CD4-positive, alpha-beta T cell treated with Interleukin-21 for 1 hour (primary cell): ENCODE results near the gene BTRC.
"Not testable (repeated sequence)": the region's sequence is repeated elsewhere in the genome, so short reads cannot be mapped to it uniquely, and the experiment has no call there.

Experiments
- DNase-seq: peaks from one replicate; pipeline ENCODE4 v3.0.0-alpha.2; 2020

The BTRC gene

DNA sequence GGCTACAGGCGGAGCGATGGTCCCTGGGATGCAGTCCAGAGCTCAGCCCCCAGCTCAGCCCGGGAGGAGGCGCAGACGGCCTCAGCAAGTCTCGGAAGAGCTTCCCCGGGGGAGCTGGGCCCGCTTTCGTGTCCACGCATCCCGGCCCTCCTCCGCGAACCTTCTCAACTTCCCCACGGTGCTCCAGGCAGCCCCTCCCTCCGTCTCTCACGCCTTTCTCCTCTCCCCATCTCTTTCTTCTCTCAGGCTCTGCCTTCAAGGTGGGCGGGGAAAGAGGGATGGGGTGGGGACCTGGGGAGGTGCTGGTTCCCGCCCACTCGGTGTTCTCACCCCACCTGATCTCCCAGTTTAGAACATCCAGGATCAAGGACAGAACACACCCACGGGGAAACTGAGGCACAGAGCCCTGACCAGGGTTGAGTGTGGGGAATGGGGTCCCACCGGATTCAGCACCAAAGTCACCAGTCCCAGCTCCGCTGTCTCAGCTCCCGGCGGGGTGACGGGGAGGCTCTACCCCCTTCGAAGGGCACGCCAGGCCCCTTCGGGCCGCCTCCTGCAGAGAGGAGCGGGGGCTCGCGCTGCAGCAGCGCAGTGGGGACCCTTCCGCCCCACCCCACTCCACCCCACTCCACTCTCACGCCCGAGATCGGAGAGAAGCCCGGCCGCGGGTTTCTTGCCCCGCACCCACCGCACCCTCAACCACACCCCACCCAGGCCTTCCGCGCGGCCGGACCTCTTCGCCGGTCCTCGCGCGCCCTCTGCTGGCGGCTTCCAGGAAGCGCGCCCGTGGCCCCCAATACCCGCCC, 215.9 kb downstream of the BTRC start:
- DNase-seq, result peak; percentile 75

DNA sequence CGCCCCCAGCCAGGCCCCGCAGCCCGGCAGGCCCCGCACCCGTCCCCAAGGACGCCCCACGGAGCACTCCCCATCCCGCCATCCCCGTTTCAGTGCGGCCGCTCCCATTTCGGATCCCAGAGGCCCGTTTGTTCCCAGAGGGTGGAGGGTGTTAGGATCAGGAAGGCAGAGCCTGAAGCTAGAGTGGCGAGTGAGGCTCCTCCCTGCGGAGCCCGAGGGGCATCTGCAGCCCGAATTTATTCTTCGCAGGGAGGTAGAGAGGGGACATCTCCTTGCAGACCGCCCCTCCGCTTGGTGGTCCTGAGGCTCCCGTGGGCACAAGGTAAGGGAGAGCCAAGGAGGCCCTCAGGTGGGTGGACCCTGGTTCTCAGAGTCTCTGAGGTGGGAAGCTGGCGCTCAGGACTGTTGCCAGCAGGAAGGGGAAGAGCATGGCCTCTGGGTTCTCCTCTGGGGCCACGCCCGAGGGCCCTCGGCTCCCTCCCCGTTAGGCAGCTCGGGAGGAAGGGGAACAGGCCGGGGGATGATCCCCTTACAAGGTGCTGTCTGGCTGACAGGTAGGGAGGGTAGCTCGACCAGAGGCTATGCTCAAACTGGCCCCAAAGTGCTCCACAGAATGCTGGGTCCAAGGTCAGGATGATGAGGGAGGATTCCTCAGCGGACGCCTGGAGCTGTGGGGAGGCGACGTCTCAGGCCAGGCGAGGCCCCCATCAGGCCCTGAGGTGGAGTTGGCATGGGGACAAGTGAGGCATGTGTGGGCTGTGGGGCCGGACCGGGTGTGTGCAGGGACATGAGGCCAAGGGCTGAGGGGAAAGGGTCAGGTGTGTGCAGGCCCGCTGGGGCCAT, 216.7 kb downstream of the BTRC start:
- DNase-seq, result no peak

DNA sequence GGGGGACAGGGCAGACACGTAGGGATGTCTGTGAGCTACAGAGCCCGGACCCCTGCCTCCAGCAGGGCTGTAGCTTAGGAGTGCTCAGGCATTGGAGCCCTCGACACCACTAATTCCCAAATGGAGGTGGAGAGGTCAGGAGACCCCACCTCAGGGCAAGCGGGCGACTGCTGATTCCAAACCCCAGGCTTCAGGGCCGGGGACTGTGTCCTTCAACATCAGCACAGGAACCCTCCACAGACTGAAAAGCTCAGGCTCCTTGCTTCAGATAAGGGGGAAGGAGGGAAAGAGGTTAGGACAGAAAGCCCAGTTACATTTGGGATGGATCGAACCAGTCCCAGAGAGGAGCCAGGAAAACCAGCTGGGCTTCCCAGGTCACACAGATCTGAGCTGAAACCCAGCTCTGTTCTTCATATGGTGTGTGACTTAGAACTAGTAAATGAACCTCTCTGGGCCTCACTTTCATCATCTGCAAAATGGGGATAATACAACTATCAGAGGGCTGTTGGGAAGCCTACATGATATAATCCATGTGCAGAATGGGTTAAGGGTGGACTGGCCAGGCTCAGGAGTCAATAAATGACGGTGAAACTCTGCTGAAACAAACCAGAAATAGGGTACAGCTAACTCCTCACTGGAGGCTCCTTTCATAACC, 217.4 kb downstream of the BTRC start:
- no peak for DNase-seq

DNA sequence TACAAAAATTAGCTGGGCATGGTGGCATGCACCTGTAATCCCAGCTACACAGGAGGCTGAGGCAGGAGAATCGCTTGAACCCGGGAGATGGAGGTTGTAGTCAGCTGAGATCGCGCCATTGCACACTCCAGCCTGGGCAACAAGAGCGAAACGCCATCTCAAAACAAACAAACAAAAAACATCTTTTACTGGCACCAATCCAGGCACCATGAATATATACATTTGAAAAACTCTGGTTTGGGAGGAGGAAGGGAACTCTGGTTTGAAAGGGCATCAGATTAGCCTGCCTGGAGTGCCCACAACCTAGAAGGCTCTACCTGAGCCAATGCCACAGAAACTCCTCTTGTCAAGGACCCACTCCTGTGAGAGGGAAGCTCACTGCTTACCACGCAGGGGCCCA, 218.2 kb downstream of the BTRC start:
- no peak for DNase-seq

DNA sequence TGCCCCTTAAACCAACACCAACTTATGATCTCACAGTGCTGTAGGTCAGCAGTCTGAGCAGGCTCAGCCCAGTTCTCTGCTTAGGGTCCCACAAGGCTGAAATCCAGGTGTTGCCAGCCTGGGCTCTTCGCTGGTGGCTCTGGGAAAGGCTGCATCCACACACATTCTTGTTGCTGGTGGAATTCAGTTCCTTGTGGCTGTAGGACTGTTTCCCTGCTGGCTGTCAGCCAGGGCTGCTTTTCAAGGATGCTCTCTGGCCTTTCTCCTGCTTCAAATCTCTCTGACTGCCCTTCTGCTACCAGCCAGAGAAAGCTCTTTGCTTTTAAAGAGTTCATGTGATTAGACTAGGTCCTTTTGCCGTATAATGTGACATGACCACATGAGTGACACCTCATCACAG, 218.8 kb downstream of the BTRC start:
- DNase-seq, result no peak

DNA sequence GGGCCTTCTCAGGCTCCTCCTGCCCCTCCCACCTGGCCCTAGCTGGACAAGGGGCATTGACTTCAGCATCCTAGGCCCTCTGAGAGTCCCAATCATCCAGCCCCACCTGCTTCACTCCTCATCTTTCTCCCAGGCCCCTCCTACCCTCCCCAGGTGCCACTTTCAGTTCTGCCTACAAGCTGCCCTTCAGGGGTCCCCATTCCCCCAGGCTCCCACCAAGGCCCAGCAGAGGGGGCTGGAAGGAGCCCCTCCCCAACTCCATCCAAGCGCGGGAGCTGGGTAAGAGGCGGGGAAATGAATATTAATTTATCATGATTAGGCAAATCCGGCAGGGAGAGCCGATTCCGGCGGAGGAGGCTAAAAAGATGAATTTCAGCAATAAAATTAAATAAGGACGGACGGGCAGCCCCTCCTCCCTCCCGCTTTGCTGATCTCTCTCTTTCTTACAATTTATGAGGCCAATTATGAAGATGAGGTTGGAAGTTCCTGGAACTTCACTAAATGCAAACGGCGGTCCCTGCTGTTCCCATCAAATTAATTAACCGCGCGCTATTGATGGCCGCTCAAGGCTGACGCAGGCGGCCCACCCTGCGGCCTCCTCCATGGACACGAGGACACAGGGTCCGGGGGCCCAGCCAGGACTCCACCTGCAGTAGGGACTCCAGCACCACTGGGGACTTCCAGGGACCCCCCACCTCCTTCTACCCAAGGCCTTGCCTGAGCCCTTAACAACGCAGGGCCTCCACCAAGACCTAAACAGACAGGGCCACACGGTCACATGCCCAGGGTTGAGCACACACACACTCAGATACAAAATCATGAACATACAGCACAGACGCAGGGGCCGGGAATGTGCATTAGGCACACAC, 220.2 kb downstream of the BTRC start:
- DNase-seq, result no peak

DNA sequence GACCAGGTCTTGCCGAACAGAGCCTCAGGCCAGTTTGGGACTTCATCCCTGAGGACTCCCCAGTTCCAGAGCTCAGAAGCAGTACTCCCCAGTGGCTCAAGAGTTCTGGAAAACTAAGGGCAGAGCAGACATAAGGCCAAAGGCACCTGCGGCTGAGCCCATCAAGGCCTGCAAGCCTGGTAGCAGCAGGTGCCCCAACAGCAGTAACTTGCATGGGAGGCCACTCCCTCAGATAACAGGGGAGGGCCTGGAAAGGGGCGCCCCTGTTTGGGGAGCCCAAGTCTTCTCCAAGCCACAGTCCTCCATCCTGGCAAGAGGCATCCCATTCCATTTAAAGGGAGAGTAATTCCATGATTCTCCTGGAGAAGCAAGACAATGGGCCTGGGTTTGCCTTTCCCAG, 221.1 kb downstream of the BTRC start:
- no peak for DNase-seq

DNA sequence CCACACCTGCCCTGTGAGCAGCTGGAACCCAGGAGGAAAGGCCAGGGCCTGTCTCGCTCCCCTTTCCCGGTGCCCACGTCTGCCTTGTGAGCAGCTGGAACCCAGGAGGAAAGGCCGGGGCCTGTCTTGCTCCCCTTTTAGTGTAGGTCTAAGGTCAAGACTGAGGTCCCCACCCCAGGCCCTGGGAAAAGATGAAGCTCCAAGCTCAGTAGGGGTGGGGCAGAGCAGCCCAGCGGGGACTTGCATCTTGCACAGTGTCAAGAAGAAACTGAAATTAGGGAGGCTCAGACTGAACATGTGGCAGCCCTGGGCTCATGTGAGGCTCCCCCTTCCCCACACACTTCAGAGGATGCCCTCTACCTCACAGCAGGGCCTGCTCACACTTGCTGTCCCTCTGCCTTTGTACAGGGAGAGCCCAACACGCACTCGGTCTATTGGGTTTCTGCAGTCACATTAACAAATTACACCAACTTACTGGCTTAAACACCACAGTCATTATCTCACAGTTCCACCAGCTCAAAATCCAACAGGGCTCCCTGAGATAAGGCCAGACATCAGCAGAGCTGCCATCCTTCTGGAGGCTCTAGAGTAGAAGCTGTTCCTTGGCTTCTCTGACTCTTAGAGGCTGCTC, 221.7 kb downstream of the BTRC start:
- no peak for DNase-seq

DNA sequence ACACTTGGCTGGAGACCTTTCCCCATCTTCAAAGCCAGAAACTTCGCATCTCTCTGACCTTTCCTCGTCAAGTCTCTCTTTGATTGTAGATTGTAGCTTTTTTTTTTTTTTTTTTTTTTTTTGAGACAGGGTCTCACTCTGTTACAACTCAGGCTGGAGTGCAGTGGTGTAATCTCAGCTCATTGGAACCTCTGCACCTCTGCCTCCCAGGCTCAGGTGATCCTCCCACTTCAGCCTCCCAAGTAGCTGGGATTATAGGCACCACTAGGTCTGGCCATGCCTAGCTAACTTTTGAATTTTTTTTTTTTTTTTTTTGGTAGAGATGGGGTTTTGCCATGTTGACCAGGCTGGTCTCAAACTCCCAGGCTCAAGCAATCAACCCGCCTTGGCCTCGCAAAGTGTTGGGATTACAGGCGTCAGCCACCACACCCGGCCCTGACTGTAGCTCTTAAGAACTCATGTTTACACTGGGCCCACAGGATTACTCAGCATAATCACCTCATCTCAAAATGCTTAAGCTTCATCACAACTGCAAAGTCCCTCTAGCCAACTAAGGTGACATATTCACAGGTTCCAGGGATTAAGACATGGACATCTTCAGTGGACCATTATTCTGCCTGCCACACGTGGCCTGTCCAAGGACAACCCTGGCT, 222.4 kb downstream of the BTRC start:
- DNase-seq, result no peak

DNA sequence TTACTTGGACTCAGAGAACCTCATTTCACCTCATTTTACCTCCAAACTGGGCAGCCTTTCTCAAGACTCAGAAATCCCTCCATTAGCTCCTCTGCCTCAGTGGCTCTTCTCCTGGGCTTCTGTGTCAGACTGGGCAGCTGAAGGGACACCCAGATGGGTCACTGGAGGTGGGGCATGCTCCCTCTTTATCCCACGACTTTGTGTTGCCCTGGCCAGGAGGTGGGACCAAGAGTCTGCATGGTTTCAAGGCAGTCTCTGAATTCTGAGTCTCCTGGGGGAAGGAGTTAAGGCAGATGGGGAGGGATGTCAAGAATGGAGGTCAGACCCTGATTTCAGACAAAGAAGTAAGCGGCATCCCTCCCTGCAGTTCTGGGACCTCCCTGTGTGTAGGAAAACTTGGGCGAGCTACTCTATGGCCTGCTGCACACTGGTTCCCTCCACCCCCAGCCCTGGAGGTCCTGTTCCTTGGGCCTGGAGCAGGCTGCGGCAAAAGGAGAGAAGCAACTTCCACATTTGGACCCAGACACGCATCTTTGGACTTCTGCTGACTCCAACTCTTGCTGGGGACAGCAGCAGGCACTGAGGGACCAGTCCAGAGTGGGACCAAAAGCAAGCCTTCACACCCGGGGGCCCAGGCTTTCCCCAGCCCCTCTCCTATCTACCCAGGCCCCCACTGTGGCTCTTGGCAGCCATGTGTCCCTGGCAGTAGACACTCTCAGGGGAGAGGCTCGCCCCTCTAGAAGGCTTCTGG, 223.3 kb downstream of the BTRC start:
- DNase-seq, result no peak

DNA sequence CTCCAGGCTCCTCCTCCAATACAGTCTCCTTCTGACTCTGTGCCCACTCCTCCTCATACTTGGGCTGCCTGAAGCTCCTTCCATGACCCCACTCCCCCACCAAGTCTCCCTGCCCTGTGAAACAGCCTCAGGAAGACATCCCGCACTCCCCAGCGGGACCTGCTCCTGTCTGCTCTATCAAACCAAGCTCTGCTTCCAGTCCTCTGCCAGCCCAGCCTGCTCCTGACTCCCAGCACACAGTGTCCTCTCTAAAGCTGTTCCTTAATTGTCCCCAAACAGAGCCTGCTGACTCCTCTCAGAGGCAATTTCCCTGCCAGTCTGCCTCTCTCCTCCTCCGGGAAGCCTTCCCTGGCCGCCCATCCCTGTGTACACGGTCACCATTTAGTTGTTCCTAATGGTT, 224.2 kb downstream of the BTRC start:
- DNase-seq, result no peak

DNA sequence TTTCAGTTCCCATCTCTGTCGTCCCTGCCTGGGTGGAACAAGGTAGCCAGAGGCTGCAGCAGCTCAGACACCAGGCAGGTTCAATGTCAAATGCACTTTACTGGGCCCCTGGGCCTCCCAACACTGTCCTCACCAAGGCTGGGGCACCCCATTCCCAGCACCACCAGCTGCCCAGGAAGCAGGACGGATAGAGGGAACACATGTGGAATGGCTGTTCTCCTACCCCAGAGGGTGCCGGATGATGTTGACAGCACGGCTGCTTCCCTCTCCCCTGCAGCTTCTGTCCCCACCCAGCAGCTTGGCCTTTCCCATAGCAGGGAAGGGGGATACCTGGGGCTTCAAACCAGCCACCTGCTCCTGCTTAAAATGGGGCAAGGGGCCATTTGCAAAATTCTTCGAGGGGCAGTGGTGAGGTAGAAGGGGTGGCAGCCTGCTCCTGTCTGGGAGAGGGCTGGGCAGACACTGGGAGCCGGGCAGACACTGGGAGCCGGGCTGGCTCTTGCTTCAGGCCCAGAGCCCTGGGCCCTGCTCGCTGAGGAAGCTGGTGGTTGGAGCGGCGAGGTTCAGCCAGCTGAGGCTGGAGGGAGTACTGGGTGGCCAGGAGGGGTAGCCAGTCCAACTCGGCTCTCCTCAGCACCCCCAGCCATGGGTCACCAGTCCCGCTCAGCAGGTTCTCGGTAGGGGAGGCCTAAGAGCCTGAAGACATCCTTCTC, 225.0 kb downstream of the BTRC start:
- DNase-seq, result no peak

DNA sequence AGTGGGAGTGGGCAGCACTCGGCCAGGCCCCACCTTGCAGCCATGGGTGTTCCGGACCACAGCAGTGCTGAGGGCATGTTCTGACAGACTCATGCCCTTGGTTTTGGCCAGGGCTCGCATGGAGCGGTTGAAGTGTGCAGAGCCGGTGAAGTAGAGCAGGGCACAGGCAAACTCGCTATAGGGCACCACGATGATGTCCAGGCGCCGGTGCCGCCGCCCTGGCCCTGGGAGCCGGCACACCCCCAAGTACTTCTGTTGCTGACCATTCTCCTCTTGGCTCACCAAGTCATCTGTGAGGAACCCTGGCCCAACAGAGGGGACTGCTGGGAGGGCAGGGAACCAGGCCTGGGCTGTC, 225.5 kb downstream of the BTRC start:
- no peak for DNase-seq

DNA sequence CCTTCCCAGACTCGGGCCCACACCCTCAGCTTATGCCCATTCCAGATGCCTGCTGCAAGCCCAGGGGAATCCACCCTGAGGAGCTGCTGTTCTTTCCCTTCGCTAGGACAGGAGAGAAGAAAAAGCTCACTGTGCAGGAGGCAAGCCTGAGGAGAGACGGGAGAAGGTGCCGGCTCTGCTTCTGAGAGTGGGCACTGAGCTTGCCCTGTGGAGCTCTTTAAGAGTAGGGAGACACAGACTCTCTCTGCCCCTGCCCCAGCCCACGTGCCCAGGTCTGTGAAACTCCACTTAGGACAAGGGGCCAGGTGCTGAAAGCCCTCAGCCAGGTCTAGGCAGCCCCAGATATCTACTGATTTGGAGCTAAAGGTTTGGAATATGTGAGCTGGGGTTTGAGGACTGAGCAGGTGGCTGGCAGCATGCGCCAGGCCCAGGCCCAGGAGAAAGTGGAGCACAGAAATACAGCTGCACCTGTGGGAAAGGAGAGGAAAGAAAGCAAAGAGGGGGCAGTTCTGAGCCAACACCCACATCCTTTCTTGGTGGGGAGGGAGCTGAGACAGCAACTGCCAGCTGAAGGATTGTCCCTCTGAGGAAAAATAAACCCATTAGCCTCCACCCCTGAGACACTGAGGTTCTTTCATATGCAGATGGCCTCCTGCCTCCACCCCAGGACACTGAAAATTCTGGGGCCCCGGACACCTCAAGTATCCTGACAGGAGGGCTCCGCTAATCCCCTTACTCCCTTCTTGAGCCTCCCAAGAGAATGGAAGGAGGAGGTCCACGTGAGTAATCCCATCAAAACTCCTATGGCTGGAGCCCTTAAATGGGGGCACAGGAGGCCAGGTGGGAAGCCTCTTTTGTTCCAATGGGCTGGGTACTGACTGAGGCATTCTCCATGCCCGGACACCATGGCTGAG, 226.8 kb downstream of the BTRC start:
- no peak for DNase-seq

DNA sequence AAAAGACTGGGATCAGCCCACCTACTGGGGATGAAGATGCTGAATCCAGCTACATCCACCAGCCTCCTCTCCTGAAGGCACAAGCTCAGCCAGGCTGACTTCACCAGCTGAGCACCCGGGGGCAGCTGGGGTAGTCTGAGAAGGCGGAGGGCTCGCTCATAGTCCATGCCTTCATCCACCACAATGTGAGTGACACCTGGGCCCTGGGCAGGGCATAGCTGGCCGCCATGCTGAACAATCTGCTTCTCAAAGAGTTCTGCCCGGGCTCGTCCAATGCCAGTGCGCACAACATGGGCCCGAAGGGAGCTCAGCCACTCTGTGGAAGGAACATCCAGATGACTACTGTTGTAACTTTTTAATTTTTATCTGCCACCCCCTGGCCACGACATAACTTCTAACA, 231.9 kb downstream of the BTRC start:
- DNase-seq, result no peak

DNA sequence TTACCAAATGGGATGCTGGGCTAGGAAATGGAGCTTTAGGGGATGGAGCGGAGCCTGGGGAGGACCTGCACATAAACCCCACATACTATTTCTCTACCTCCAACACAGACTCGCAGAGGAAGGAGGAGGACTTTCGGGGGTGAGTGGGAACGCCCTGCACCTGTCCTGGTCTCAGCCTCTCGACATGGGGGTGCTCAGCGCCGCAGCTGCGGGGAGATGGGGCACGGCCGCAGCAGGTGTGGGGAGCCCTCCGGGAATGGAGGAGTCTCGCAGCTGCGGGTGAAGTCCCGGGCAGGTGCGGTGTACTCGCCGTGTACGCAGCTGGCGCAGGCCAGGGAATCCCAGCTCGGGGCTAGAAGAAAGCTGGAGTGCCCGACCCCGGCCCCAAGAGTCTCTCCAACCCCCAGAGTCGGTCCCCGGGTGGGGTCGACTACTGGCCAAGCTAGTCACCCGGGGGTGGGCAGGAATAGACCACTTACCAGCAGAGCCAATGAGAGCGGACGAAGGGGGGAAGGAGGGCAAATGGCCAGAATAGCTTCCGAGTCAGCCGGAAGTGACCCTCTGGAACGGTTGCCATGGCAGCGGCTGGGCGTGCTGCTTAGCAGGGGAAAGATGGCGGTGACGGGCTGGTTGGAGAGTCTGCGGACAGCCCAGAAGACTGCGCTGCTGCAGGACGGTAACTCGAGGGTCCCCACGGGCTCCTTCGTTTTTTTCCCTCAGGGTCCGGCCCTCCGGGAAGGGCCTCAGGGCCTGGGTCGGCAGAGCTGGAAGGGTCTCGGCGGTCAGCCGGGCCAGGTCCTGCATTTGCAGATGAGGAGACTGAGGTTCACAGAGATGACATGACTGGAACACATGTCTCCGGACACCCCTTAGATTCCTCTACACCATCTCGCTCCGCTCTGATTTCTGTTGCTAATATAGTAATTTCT, 234.0 kb downstream of the BTRC start, which contains the start of the genes DPCD and POLL:
Gene DPCD (plus strand): TSS at position 597 of the 929 bp plus-strand sequence. CDS start 16 bp downstream, at position 613.
Gene POLL (minus strand): TSS at position 533 of the 929 bp plus-strand sequence. CDS start 897 bp downstream, outside the sequence.
- peak; percentile 91 for DNase-seq

DNA sequence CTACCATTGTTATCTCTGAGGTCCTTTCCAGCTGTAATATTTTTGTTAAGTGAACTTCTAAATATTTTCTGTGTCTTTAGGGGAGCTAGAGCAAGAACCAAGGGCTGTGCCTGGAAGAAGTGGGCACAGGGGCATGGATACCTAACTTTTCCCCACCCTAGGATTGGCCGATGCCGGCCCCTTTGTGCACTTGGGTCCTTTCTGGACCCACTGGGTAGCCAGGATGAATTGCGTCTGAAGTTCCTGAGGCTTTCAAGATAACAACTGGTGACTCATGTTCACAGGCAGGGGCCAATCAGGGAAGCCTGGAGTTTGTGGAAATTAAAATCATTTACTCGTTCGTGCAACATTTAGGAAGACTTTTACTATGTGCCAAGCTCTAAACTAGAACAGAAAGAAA, 234.9 kb downstream of the BTRC start:
- DNase-seq, result no peak

DNA sequence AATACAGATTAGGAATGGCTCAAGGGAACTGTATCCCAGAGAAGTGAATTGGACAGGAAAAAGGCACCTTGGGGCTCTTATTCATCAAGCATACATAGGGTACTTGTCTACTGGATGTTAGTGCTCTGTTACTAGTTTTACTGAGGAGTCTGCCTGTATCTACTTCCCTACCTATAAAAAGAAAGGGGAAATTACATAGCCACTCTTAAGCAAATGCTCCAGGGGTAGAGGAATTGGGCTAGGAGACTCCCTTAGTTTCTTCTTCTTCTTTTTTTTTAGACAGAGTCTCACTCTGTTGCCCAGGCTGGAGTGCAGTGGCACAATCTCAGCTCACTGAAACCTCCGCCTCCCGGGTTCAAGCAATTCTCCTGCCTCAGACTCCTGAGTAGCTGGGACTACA, 239.4 kb downstream of the BTRC start:
- not testable (repeated sequence) for DNase-seq
